ENCODE measurements around the gene TK2. TPM values are rescaled to one million over a fixed set of nuclear protein-coding genes. Genes with fewer than 3 reads are reported as not detected.
A peak's percentile ranks its signal among the peaks of the same experiment; 100 is the strongest.

The TK2 gene
- total RNA-seq, 1 donor from 2014 or later, result 28.5 TPM

DNA sequence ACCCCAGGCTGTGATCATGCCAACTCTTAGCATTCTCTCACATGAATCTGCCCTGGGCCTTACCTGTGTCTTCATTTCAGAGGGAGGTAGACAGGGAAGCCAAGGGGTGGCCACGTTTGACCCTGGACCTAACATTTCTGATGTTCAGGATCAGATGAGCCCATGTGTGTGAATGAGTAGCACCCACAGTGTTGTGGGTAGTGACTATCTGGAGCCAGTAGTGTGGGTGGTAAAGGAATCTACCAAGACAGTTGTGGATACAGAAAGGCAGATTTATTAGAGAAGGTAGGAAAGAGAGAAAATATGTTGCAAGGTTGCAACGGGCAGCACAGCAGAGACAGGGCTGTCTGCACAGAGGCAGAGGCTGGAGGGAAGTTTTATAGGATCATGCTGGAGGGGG, 60.5 kb downstream of the TK2 start:
- no peak overlapping the region for H3K4me3 Mint-ChIP-seq
- H3K36me3 Mint-ChIP-seq, result no peaks in the 10 kb centered on the region
- no peak overlapping the region for H3K27ac Mint-ChIP-seq
- DNase-seq (ENCODE audit: low spot score in 2 of 2, unreplicated experiment in 2 of 2), result no peak
- H3K27me3 Mint-ChIP-seq (ENCODE audit: low read depth), result no peaks in the 10 kb centered on the region
- no peaks in the 10 kb centered on the region for H3K9me3 Mint-ChIP-seq
- H3K4me1 Mint-ChIP-seq, result peaks cover 11% of the 10 kb centered on the region
- TF ChIP-seq, protein P1, sequence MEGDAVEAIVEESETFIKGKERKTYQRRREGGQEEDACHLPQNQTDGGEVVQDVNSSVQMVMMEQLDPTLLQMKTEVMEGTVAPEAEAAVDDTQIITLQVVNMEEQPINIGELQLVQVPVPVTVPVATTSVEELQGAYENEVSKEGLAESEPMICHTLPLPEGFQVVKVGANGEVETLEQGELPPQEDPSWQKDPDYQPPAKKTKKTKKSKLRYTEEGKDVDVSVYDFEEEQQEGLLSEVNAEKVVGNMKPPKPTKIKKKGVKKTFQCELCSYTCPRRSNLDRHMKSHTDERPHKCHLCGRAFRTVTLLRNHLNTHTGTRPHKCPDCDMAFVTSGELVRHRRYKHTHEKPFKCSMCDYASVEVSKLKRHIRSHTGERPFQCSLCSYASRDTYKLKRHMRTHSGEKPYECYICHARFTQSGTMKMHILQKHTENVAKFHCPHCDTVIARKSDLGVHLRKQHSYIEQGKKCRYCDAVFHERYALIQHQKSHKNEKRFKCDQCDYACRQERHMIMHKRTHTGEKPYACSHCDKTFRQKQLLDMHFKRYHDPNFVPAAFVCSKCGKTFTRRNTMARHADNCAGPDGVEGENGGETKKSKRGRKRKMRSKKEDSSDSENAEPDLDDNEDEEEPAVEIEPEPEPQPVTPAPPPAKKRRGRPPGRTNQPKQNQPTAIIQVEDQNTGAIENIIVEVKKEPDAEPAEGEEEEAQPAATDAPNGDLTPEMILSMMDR (IDR thresholded peaks at IDR 0.05; ENCODE audit: unreplicated experiment), result no peak

DNA sequence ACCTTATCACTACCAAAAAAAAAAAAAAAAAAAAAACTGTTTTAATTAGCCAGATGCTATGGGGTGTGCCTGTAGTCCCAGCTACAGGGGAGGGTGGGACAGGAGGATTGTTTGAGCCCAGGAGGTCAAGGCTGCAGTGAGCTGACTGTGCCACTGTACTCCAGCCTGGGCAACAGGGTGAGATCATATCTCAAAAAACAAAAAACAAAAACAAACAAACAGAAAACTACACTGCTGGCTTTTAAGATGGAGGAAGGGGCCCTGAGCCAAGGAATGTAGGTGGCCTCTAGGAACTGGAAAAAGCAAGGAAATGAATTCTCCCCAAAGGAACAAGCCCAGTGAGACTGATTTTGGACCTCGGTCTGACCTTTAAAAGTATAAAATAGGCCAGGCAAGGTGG, 61.4 kb downstream of the TK2 start:
- TF ChIP-seq, protein P1 (IDR thresholded peaks at IDR 0.05; ENCODE audit: unreplicated experiment), result no peak
- H3K4me1 Mint-ChIP-seq, result peaks cover 19% of the 10 kb centered on the region
- no peaks in the 10 kb centered on the region for H3K36me3 Mint-ChIP-seq
- H3K4me3 Mint-ChIP-seq, result no peak overlapping the region
- H3K27ac Mint-ChIP-seq, result no peak overlapping the region
- H3K27me3 Mint-ChIP-seq (ENCODE audit: low read depth), result no peaks in the 10 kb centered on the region
- no peak for DNase-seq (ENCODE audit: low spot score in 2 of 2, unreplicated experiment in 2 of 2)
- no peaks in the 10 kb centered on the region for H3K9me3 Mint-ChIP-seq

DNA sequence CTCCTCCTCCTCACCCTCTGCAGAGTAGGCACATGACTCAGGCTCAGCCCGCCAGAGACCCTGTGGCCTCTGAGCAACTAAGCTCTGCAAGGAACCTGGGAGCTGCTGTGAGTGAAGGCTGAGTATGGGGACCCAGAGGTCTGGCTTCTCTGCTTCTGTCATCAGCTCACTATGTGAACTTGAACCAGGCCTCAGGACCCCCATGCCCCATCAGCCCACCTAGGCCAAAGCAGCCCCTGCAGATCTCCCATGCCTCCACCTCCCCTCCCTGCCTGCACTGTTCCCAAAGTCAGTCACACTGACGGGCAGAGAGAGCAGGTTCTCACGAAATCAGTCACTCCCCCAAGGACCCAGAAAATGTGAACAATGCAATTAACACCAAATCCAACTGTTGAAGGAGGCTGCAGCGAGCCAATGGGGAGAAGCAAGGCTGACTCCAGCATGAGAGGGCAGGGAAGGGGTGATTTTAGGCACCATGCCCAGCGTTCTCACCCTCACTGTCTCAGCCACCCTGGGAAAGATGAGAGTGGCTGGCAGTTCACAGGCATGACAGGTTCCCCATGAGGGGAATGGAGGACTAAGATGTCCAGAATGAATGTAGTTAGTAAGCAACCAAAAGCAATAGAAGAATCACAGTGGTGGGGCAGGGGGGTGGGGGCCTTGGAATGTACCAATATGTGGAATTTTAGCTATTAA, 62.2 kb downstream of the TK2 start:
- H3K4me1 Mint-ChIP-seq, result peaks cover 20% of the 10 kb centered on the region
- H3K9me3 Mint-ChIP-seq, result no peaks in the 10 kb centered on the region
- H3K27ac Mint-ChIP-seq, result peak overlapping the region; percentile 79
- TF ChIP-seq, protein P1 (IDR thresholded peaks at IDR 0.05; ENCODE audit: unreplicated experiment), result no peak
- H3K4me3 Mint-ChIP-seq, result no peak overlapping the region
- no peaks in the 10 kb centered on the region for H3K36me3 Mint-ChIP-seq
- no peaks in the 10 kb centered on the region for H3K27me3 Mint-ChIP-seq (ENCODE audit: low read depth)
- DNase-seq (ENCODE audit: low spot score in 2 of 2, unreplicated experiment in 2 of 2), result peak in 1 of 2 experiments; percentile 33

DNA sequence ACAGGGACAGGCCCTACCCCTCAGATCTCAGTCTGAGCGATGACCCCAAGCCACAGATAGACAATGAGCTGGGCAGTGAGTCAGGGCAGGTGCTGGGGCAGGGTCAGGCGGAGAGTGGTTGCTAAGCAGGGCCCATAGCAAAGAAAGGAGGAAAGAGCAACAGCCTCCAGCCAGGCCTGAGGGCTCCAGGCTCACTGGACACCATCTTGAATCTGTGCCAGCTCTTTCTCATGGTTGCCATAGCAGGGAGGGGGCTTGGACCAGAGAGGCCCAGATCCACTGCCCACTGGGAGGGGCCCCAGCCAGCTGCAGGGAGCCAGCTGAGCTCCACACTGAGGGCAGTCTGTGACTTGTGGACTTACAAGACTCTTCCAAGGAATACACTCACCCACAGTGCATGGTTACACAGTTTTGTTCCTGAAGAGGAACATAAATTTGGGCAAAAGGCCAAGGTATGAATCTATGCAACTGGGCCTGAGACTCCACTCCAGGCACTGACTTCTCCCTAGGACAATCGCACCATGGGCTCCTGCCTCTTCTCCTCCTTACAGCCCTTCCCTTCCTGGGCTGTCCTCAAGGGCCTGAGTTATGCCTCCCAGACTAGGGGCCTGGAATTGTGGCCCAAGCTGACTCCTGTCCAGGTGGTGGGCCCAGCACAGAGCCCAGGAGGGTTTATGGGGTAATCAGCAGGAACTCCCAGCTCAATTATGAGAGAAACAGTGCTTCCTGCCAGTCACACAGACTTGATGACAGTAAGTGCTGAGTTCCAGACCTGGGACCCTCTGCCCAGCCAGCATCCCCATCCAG, 62.9 kb downstream of the TK2 start:
- Mint-ChIP-seq H3K27me3 (ENCODE audit: low read depth) (no peaks in the 10 kb centered on the region), H3K4me3 (no peak overlapping the region), H3K27ac (peak overlapping the region; percentile 30), H3K36me3 (no peaks in the 10 kb centered on the region), H3K9me3 (no peaks in the 10 kb centered on the region), H3K4me1 (peaks cover 20% of the 10 kb centered on the region)
- TF ChIP-seq, protein P1 (IDR thresholded peaks at IDR 0.05; ENCODE audit: unreplicated experiment), result no peak
- DNase-seq (ENCODE audit: low spot score in 2 of 2, unreplicated experiment in 2 of 2), result peak in 1 of 2 experiments; percentile 38

DNA sequence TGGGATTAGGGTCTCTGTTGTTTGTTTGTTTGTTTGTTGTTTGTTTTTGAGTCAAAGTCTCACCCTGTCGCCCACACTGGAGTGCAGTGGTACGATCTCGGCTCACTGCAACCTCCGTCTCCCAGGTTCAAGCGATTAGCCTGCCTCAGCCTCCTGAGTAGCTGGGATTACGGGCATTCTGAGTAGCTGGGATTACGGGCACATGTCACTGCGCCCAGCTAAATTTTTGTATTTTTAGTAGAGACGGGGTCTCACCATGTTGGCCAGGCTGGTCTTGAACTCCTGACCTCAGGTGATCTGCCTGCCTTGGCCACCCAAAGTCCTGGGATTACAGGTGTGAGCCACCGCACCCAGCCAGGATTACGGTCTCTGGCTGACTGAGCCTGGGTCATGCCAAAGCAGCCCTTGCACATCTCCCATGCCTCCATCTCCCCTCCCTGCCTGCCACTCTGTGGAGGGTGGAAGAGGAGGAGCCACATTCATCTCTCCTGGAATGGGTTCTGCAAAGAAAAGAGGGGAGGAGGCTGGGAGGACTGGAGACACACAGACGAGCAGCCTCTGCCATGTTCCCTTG, 63.6 kb downstream of the TK2 start:
- H3K27ac Mint-ChIP-seq, result peak overlapping the region; percentile 30
- no peak for DNase-seq (ENCODE audit: low spot score in 2 of 2, unreplicated experiment in 2 of 2)
- H3K4me3 Mint-ChIP-seq, result no peak overlapping the region
- no peaks in the 10 kb centered on the region for H3K36me3 Mint-ChIP-seq
- no peaks in the 10 kb centered on the region for H3K27me3 Mint-ChIP-seq (ENCODE audit: low read depth)
- peaks cover 20% of the 10 kb centered on the region for H3K4me1 Mint-ChIP-seq
- TF ChIP-seq, protein P1 (IDR thresholded peaks at IDR 0.05; ENCODE audit: unreplicated experiment), result no peak
- H3K9me3 Mint-ChIP-seq, result no peaks in the 10 kb centered on the region
